ENCODE measurements around the gene FLACC1. TPM values are rescaled to one million over a fixed set of nuclear protein-coding genes. Genes with fewer than 3 reads are reported as not detected.

FLACC1 gene
- total and polyA plus RNA-seq, 2 experiments from 2014 or later: 0.10 to 0.27 TPM

DNA sequence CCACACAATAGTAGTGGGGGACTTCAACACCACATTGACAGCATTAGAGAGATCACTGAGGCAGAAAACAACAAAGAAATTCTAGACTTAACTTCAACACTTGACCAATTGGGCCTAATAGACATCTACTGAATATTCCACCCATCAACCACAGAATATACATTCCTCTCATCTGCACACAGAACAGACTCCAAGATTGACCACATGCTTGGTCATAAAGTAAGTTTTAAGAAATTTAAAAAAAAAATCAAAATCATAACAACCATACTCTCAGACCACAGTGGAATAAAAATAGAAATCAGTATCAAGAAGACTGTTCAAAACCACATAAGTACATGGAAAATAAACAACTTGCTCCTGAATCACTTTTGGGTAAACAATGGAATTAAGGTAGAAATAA, 9.0 kb upstream of the FLACC1 start (continued):
- TF ChIP-seq EZH2phosphoT487 (IDR thresholded peaks at IDR 0.05; ENCODE audit: unreplicated experiment): no peak

DNA sequence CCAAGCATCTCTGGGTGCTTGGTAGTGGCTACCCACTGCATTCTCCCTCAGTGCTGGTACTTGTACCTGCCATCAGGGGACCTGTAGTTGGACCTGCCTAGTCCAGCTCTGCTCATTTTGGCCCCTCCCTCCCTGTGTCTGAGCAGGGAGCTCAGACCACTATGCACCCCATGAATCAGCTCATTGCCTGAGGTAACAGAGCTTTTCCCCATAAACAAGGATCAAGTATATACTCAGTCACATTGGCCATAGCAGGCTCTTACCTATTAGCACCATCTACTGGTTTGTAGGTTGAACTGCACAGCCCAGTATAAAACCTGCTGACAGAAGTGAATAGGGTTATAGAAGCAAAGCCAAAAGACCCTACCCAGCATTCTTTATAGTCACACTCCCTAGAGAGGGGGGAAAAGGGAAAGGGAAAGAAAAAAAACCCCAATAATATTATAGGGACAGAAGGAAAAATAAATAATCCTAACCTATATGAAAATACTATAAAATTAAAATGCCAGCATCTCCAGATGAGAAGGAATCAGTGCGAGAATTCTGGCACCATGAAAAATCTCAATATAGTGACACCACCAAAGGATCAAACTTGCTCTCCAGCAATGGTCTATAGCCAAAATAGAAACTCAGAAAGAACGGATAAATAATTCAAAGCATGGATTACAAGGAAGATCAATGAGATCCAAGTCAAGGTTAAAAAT, 6.9 kb upstream of the FLACC1 start:
- H3K27me3 ChIP-seq (ENCODE audit: insufficient read depth): no peaks in the 10 kb centered on the region
- no peaks in the 10 kb centered on the region for H3K79me2 ChIP-seq (replicated peaks; ENCODE audit: insufficient read depth)
- H2AFZ ChIP-seq: no peak overlapping the region
- no peak overlapping the region for H3K27ac ChIP-seq (ENCODE audit: low read depth)
- H3K4me2 ChIP-seq: no peak overlapping the region
- Mint-ChIP-seq H3K9me3 (peaks cover 10% of the 10 kb centered on the region; the same call in 2 of the 3 replicates), H3K4me1 (no peaks in the 10 kb centered on the region), H3K27ac (peak overlapping the region; percentile 24; the same call in 1 of the 2 replicates), H3K4me3 (no peak overlapping the region), H3K27me3 (ENCODE audit: insufficient read depth, low read depth, poor library complexity) (no peaks in the 10 kb centered on the region), H3K36me3 (ENCODE audit: low read depth) (peaks cover 12% of the 10 kb centered on the region; the same call in 2 of the 3 replicates)
- no peaks in the 10 kb centered on the region for H3K36me3 ChIP-seq (ENCODE audit: insufficient read depth)
- H3F3A ChIP-seq (replicated peaks; ENCODE audit: low read depth): no peaks in the 10 kb centered on the region
- TF ChIP-seq ZNF331 (CRISPR knock-in tag; IDR thresholded peaks at IDR 0.05; ENCODE audit: low read depth) (no peak), EZH2phosphoT487 (IDR thresholded peaks at IDR 0.05; ENCODE audit: unreplicated experiment) (no peak), STAT1 (IDR thresholded peaks at IDR 0.05; ENCODE audit: unreplicated experiment) (no peak), POLR2AphosphoS5 (IDR thresholded peaks at IDR 0.05; ENCODE audit: low read depth) (no peak), JUNB (IDR thresholded peaks at IDR 0.05; ENCODE audit: unreplicated experiment) (no peak)
- TF ChIP-seq, protein P1, sequence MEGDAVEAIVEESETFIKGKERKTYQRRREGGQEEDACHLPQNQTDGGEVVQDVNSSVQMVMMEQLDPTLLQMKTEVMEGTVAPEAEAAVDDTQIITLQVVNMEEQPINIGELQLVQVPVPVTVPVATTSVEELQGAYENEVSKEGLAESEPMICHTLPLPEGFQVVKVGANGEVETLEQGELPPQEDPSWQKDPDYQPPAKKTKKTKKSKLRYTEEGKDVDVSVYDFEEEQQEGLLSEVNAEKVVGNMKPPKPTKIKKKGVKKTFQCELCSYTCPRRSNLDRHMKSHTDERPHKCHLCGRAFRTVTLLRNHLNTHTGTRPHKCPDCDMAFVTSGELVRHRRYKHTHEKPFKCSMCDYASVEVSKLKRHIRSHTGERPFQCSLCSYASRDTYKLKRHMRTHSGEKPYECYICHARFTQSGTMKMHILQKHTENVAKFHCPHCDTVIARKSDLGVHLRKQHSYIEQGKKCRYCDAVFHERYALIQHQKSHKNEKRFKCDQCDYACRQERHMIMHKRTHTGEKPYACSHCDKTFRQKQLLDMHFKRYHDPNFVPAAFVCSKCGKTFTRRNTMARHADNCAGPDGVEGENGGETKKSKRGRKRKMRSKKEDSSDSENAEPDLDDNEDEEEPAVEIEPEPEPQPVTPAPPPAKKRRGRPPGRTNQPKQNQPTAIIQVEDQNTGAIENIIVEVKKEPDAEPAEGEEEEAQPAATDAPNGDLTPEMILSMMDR (conservative IDR thresholded peaks at IDR 0.05; ENCODE audit: low read depth in 2 of 2): peak; percentile 91 to 97
- DNase-seq (ENCODE audit: low spot score): peak; percentile 80
- no peaks in the 10 kb centered on the region for H4K20me1 ChIP-seq (replicated peaks; ENCODE audit: insufficient read depth)
- no peaks in the 10 kb centered on the region for H3K4me1 ChIP-seq (ENCODE audit: insufficient read depth)
- no peak overlapping the region for H3K4me3 ChIP-seq
- ATAC-seq: peak; percentile 97
- H3K9me2 ChIP-seq (ENCODE audit: insufficient read depth): no peaks in the 10 kb centered on the region

DNA sequence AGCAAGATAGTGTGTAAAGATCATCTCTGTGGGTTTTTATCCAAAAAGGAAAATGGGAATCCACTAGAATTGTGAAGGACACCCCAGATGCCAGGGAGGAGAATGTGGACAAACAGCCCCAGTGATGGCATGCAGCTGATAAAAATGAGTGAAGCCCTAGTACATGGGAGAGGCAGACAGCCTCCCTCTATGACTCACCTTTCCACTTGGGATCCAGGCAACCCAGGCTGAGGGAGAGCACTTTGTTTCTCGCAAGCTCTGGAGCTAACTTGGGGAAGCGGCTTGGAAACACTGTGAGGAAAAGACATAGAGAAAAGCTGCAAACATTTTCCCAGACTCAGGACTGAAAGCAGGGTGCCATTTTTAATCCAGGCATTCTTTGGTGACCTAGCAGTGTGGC, 5.3 kb upstream of the FLACC1 start:
- Histone ChIP-seq H4K20me1 (replicated peaks; ENCODE audit: insufficient read depth) (no peaks in the 10 kb centered on the region), H3K4me1 (ENCODE audit: insufficient read depth) (no peaks in the 10 kb centered on the region), H3K9me2 (ENCODE audit: insufficient read depth) (no peaks in the 10 kb centered on the region), H2AFZ (no peak overlapping the region), H3K27me3 (ENCODE audit: insufficient read depth) (no peaks in the 10 kb centered on the region), H3F3A (replicated peaks; ENCODE audit: low read depth) (no peaks in the 10 kb centered on the region), H3K79me2 (replicated peaks; ENCODE audit: insufficient read depth) (no peaks in the 10 kb centered on the region), H3K27ac (ENCODE audit: low read depth) (no peak overlapping the region), H3K4me3 (no peak overlapping the region), H3K36me3 (ENCODE audit: insufficient read depth) (no peaks in the 10 kb centered on the region), H3K4me2 (no peak overlapping the region)
- DNase-seq (ENCODE audit: low spot score) (no peak), ATAC-seq (no peak)
- H3K4me1 Mint-ChIP-seq: peaks cover under 1% of the 10 kb centered on the region; the same call in 1 of the 3 replicates
- peaks cover 12% of the 10 kb centered on the region; the same call in 2 of the 3 replicates for H3K36me3 Mint-ChIP-seq (ENCODE audit: low read depth)
- H3K9me3 Mint-ChIP-seq: peaks cover 10% of the 10 kb centered on the region; the same call in 1 of the 3 replicates
- no peaks in the 10 kb centered on the region for H3K27me3 Mint-ChIP-seq (ENCODE audit: insufficient read depth, low read depth, poor library complexity)
- H3K27ac Mint-ChIP-seq: no peak overlapping the region
- no peak overlapping the region for H3K4me3 Mint-ChIP-seq
- no peak for TF ChIP-seq JUNB (IDR thresholded peaks at IDR 0.05; ENCODE audit: unreplicated experiment)
- no peak for TF ChIP-seq EZH2 (IDR thresholded peaks at IDR 0.05; ENCODE audit: low read depth, unreplicated experiment)
- no peak for TF ChIP-seq ZNF114 (CRISPR knock-in tag; IDR thresholded peaks at IDR 0.05)
- no peak for TF ChIP-seq POLR2AphosphoS5 (IDR thresholded peaks at IDR 0.05; ENCODE audit: low read depth)
- no peak for TF ChIP-seq ZNF331 (CRISPR knock-in tag; IDR thresholded peaks at IDR 0.05; ENCODE audit: low read depth)
- TF ChIP-seq, protein P2, sequence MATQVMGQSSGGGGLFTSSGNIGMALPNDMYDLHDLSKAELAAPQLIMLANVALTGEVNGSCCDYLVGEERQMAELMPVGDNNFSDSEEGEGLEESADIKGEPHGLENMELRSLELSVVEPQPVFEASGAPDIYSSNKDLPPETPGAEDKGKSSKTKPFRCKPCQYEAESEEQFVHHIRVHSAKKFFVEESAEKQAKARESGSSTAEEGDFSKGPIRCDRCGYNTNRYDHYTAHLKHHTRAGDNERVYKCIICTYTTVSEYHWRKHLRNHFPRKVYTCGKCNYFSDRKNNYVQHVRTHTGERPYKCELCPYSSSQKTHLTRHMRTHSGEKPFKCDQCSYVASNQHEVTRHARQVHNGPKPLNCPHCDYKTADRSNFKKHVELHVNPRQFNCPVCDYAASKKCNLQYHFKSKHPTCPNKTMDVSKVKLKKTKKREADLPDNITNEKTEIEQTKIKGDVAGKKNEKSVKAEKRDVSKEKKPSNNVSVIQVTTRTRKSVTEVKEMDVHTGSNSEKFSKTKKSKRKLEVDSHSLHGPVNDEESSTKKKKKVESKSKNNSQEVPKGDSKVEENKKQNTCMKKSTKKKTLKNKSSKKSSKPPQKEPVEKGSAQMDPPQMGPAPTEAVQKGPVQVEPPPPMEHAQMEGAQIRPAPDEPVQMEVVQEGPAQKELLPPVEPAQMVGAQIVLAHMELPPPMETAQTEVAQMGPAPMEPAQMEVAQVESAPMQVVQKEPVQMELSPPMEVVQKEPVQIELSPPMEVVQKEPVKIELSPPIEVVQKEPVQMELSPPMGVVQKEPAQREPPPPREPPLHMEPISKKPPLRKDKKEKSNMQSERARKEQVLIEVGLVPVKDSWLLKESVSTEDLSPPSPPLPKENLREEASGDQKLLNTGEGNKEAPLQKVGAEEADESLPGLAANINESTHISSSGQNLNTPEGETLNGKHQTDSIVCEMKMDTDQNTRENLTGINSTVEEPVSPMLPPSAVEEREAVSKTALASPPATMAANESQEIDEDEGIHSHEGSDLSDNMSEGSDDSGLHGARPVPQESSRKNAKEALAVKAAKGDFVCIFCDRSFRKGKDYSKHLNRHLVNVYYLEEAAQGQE (IDR thresholded peaks at IDR 0.05; ENCODE audit: unreplicated experiment): no peak
- TF ChIP-seq STAT1 (IDR thresholded peaks at IDR 0.05; ENCODE audit: unreplicated experiment): no peak
- TF ChIP-seq, protein P3, sequence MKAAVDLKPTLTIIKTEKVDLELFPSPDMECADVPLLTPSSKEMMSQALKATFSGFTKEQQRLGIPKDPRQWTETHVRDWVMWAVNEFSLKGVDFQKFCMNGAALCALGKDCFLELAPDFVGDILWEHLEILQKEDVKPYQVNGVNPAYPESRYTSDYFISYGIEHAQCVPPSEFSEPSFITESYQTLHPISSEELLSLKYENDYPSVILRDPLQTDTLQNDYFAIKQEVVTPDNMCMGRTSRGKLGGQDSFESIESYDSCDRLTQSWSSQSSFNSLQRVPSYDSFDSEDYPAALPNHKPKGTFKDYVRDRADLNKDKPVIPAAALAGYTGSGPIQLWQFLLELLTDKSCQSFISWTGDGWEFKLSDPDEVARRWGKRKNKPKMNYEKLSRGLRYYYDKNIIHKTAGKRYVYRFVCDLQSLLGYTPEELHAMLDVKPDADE (IDR thresholded peaks at IDR 0.05): no peak
- TF ChIP-seq, protein P1 (conservative IDR thresholded peaks at IDR 0.05; ENCODE audit: low read depth in 2 of 2): no peak
- TF ChIP-seq CREB1 (CRISPR knock-in tag; IDR thresholded peaks at IDR 0.05; ENCODE audit: low read depth): no peak
